Adrenal gland (tissue), 5 donors: Measurements from ENCODE around the gene THBD.

Experiments used
- POLR2A ChIP-seq, 2 donors: fragments of 450-650 bp; IDR thresholded peaks; one replicate each; pipeline ENCODE4 v1.6.1; 2017; ENCODE audit warnings: antibody characterized with exemption in 2 of 2, mild to moderate bottlenecking in 2 of 2, moderate library complexity in 1 of 2
- TF ChIP-seq, protein P1 (sequence below), 6 experiments: fragments of 450-650 bp in 4 of 6; fragments of 200-600 bp in 2 of 6; sonication (generic) in 1 of 6; IDR thresholded peaks; 1 replicate in 5 of 6; 2 replicates in 1 of 6; pipeline versions ENCODE4 v1.5.1 to v1.8.0; 2016 to 2021; ENCODE audit warnings: antibody characterized with exemption in 6 of 6, mild to moderate bottlenecking in 2 of 6, moderate library complexity in 1 of 6
- donor health status: DM: no; HTN: no; CAD: no.

DNA sequence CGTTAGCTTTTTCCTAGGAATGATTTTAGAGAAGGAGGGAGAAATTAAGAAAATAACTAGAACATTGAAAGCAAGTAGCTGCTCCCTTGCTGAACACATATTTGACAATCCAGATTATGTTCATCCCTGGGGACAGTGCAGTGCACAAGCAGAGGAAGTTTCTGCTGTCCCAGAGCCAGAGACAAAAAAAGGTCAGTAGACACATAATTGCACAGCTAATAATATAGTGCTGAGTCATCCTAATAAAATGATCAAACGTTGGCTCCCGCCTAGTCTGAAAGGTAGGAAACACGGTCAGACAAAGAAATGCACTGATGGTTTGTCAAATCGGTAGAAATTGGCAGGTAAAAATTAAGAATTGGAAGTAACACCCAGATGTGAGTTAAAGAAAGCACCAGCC lies 36.0 kb downstream of the THBD start:
- TF ChIP-seq, protein P1, sequence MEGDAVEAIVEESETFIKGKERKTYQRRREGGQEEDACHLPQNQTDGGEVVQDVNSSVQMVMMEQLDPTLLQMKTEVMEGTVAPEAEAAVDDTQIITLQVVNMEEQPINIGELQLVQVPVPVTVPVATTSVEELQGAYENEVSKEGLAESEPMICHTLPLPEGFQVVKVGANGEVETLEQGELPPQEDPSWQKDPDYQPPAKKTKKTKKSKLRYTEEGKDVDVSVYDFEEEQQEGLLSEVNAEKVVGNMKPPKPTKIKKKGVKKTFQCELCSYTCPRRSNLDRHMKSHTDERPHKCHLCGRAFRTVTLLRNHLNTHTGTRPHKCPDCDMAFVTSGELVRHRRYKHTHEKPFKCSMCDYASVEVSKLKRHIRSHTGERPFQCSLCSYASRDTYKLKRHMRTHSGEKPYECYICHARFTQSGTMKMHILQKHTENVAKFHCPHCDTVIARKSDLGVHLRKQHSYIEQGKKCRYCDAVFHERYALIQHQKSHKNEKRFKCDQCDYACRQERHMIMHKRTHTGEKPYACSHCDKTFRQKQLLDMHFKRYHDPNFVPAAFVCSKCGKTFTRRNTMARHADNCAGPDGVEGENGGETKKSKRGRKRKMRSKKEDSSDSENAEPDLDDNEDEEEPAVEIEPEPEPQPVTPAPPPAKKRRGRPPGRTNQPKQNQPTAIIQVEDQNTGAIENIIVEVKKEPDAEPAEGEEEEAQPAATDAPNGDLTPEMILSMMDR (IDR thresholded peaks at IDR 0.05): no peak
- no peak for TF ChIP-seq POLR2A (IDR thresholded peaks at IDR 0.05)
